Middle frontal gyrus (tissue), 1 donor: ENCODE measurements around the gene SDC4.
A peak's percentile ranks its signal among the peaks of the same experiment; 100 is the strongest.

Experiments
- DNase-seq: peaks from one replicate; pipeline ENCODE4 v3.0.0-alpha.2; 2015; ENCODE audit warnings: low spot score; ENCODE audit errors: extremely low spot score

SDC4 gene

DNA sequence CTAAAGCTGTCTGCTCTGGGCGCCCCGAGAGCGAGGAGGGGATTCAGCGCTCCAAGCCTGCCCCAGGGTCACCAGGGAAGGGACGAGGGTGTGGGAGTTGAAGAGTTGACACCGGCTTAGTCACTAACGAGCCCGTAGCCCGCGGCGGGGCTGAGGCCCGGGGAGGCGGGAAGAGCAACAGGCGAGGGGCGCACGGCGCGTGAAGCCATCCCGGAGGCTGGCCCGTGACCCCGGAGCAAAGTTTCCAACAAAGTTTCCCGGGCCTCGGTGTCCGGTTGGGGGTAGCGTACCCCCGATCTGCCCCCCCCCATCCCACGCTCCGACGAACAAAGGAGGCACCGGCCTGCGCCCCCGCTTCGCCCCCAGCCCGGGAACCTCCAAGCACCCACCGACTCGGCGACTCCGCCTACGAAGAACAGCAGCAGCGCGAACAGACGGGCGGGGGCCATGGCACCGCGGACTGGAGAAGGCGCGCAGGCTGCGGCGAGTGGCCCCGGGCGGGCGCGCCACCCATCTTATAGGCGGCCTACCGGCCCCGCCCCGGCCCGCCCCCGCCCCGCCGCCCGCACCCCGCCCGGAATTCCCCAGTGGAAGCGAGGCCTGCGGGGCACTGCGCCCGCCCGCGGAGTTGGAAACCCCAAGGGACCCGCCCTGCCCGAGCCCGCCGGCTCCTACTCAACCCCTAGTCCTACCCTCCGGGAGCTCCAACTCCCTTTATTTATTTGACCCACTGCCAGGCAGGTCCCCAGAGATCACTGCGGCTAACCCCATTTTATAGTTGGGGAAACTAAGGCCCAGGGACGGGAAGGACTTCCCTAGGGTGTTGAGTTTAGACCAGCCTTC is at the start of gene SDC4:
SDC4 (minus strand) TSS at position 489 of the 843 bp plus-strand sequence; CDS start at position 449, 40 bp downstream.
- no peak for DNase-seq

DNA sequence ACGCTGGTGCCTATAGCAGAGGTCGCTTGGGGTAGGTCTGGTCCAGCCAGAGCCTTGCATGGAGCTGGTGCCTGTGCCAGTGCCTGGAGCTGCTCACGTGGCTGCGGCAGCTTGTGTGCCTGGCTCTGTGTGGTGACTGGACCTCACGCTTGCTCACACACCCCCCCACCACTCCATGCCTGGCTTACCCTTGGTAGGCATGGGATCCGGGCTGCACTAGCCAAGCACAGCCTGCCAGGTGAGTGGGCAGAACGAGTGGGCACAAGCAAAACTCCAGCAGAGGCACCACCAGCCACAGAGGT is 46.8 kb upstream of the SDC4 start:
- no peak for DNase-seq

- no peak for DNase-seq
These were observed 46.2 kb upstream of the SDC4 start for GRCh38 chr20:45394221-45395113.

GRCh38 chr20:45392733-45393132 is 44.5 kb upstream of the SDC4 start:
- no peak for DNase-seq

GRCh38 chr20:45391559-45391958 is 43.3 kb upstream of the SDC4 start:
- DNase-seq = no peak

- DNase-seq = no peak
These were observed 42.7 kb upstream of the SDC4 start for GRCh38 chr20:45390931-45391330.

DNA sequence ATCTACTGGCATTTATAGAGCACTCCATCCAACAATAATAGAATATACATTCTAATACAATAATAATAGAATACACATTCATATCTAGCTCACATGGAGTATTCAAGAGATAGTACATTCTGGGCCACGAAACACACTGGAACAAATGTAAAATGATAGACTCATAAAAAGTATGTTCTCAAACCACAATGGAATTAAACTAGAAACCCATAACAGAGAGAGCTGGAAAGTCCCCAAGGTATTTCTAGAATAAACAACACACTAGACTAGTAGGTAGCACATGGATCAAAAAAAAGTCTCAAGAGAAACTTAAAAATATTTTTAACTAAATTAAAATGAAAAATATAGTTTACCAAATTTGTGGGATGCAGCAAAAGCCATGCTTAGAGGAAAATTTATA is 39.0 kb upstream of the SDC4 start:
- no peak for DNase-seq

DNA sequence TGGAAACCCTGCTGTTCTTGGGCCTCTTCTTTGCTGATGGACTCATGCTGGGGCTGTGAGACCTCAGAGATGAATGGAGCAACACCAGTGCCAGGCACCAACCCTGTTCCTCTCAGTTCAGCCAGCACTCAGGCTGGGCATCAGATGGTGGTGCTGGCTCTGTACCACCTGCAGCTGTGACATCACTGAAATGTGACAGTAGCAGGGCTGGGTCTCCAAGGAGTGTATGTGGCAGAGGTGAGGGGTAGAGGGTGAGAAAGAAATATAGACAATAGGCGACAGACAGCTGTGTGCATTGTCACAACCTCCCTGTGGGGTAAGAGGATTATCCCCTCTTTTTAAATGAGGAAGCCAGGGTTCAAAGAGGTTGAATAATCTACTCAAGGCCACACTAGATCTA is 30.0 kb upstream of the SDC4 start, which contains the start of gene TP53TG5:
TP53TG5 (minus strand) TSS at position 135 of the 400 bp plus-strand sequence; CDS start at position 46, 89 bp downstream.
- DNase-seq = no peak

DNA sequence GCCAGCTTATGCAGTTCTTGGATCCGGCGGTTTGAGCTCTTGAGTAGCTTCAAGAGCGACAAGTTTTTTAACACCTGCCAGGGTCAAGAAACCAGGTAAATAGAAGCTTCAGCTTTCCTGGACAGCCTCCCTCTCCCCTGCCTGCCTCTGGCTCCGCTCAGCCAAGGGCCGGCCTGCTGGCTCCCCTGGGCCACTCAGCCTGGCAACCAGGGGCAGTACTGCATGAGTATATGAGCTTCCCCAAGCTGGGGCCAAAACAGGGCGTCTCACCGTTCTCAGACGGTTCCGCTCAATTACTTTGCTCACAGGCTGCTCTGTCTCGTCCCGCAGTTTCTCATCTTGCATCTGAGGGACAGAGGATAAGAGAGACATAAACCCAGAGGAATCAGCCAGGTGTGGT is 29.0 kb upstream of the SDC4 start:
- no peak for DNase-seq

GRCh38 chr20:45374966-45375365 is 26.7 kb upstream of the SDC4 start:
- DNase-seq = no peak

DNA sequence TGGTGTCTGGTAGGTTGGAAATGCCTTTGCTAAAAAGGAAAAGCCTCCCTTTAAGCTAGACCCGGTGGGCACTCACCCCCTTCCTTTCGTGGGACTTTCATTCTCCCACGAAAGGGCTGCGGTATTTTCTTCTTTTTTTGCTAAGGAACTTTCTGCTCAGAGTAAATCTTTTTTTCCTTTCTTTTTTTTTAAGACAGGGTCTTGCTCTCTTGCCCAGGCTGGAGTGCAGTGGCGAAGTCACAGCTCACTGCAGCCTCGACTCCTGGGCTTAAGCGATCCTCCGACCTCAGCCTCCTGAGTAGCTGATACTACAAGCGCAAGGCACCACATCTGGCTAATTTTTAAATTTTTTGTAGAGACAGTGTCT is 25.9 kb upstream of the SDC4 start:
- DNase-seq = no peak

DNA sequence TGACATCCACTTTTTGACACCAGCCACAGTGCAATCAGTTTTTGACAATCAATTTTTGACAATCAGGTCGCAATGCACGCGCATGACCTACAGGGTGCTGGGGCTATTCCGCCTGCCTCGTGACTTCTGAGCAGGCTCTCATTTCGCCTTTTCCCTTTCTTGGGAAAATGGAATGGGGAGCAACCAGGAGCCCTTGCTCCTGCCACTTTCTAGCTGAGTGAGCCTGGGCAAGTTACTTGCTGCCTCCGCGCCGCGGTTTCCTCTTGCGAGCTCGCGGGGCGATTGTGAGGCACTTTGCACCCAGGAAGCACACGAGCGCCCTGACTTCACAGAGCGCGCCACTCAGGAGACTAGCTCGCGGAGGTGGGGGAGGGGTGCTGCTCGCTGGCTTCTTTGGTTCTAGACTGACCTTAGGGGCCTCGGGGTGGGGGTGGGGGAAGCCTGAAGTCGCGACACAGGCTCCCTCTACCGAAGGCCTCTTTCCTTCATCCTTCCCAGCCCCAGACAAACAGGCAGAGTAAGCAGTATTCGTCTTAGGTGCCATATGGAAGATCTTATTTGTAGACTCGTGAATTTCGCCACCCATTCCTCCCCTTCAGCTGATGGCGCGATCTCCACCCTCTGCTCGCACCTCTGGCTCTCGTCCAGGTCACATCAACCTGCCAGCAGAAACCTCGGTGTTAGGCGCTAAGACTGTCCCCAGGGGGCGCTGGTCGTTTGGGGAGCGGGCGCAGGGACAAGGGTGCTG is 25.3 kb upstream of the SDC4 start:
- peak; percentile 75 for DNase-seq

- DNase-seq = no peak
These were observed 24.6 kb upstream of the SDC4 start for GRCh38 chr20:45372646-45373352.

DNA sequence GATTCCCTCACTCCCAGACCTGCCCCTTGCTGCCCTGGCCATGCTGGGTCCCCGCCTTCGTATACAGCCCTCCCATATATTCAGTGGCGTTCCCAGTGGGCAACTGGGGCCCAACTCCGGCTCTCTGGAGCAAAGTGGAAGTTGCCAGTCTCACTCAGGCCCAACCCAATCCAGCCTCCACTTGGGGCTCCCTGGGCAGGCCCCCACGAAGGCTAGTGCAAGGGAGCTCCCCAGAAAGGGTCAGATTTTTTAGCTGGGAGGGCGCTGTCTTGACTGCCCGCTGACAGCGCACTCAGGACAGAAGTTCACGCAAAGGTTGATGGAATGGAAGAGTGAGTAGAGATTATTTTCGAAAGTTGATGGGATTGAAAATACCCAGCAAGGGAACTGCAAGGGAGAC is 24.0 kb upstream of the SDC4 start:
- no peak for DNase-seq

GRCh38 chr20:45370571-45371160 is 22.4 kb upstream of the SDC4 start:
- DNase-seq = no peak

DNA sequence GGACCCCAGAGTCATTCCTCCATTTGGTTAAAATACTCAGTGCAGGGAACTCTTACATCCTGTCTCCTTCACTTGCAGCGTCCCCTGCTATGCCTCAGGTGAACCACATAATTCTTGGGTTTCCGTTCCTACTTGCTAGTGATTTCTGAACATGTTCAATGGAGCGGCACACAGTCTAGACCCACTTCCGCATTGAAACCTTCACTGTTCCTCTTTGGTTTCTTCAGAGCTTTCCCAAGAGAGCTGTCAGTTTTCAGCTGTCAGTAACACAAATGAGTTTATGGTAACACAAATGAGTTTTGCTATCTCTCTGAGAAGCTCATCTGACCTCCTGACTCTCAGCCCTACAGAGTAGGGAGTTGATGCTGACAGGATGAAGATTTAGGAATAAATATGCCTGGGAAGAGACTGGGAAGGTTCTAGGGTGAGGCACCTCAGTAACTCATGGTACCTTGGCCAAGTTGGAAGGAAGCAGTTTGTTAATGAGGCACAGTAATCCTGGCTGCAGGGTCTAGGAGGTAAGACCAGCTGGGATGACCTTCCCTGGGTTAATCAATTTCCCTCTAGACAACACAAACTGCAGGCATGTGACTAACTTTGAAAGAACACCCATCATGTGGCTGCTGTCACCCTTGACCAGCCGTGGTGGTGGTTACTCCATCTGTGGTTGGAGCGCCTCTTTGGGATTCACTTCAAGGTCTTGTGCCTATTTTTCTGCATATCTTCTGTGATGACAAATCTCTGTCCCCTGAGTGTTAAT is 20.2 kb upstream of the SDC4 start:
- no peak for DNase-seq

GRCh38 chr20:45367126-45367525 is 18.9 kb upstream of the SDC4 start:
- DNase-seq = no peak

GRCh38 chr20:45366631-45367030 is 18.4 kb upstream of the SDC4 start:
- no peak for DNase-seq

- no peak for DNase-seq
These were observed 18.0 kb upstream of the SDC4 start for GRCh38 chr20:45366192-45366591.

DNA sequence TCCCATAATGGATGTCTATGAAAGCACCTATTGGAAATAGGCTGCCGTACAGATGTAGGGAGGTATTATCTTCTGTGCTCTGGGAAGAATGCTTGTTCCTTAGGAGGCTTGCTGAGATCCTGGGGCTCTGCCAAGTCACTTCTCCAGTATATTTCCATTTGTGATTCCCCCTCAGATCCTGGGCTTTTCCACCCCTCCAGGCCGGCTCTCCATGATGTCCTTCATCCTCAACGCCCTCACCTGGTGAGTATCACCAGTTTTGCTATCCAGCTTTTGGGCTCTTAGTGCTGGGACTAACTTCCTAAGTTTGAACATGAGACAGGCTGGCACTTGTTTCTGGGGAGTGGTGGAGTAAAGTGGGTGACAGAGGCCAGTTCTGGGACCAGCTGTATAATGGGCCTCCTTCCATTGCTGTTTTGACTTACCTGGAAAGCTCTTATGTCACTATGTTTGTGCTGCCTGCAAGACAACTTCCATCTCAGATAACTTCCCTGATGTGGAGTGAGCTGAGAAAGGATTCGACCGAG is 17.3 kb upstream of the SDC4 start:
- no peak for DNase-seq
